HTR-8/SVneo (cell line): ENCODE data around the gene IRF1.
"Not testable (repeated sequence)": the region's sequence is repeated elsewhere in the genome, so short reads cannot be mapped to it uniquely, and the experiment has no call there.

Experiments
- DNase-seq: peaks from one replicate; pipeline ENCODE4 v3.0.0; 2011; ENCODE audit warnings: low spot score, mixed read lengths; ENCODE audit not compliant: insufficient read length
- FAIRE-seq: peaks from 2 replicates; lab custom pipeline; 2011; peaks lifted over from hg19 to GRCh38; lab: Jason Lieb, UNC

IRF1 gene, protein sequence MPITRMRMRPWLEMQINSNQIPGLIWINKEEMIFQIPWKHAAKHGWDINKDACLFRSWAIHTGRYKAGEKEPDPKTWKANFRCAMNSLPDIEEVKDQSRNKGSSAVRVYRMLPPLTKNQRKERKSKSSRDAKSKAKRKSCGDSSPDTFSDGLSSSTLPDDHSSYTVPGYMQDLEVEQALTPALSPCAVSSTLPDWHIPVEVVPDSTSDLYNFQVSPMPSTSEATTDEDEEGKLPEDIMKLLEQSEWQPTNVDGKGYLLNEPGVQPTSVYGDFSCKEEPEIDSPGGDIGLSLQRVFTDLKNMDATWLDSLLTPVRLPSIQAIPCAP

DNA sequence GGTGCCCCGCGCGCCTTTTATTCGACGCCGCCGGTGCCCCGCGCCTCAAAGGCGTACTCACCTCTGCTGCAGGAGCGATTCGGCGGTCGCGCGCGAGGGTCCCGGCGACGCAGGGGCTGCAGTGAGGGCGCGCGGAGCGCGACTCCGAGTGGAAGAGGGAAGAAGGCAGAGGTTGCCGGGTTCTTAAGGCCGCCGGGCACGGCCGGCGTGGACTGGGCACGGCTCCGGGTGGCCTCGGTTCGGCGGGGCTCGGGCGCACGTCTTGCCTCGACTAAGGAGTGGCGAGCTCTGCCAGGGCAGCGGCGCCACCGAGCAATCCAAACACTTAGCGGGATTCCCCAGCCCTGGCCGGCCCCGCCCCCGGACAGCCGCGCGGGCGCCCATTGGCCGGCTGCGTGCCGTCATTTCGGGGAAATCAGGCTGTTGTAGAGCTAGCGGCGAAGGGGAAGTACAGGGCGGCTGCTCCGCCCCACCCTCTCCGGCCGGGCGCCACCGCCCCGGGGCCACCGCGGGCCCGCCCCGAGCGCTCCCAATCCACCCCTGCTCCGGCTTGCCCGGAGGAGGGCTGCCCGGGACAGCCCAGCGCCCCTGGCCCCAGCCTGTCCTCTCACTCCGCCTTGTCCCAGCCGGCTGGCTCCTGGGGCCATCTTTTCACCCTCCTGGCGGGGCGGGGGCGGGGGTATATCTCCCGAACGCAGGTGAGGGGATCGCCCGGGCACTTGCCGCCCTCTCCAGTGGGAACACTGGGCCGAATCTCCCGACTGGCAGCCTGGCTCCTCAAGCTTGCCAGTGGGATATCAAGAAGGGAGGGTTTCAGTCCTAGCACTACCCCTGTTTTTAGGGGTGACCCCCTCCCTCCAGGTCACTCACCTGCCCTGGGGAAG lies at the start of gene IRF1:
TSS of gene IRF1 (minus strand) at position 290 of the 884 bp plus-strand sequence. CDS start 1,295 bp downstream, outside the sequence.
- DNase-seq, result peak; percentile 96
- FAIRE-seq, result peak; percentile 69

DNA sequence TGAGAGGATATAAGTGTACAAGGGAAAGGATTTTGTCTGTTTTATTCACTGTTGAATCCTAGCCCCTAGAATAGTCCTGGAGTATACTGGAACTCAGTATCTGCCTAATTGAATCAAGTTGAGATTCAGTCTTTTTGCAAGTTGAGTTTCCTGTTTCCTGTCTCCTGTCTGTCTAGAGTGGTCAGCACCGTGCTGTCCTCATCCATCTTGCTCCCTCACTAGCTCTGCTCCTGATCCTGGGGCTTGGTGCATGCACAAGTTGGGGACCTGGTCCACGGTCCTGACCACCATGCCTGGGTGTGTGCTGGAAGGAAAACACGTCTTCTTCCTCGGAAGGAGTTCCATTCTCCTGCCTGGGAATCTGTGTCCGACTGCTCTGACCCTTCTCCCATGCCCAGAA lies 49.6 kb upstream of the IRF1 start:
- FAIRE-seq (no peak), DNase-seq (no peak)

- DNase-seq (no peak), FAIRE-seq (no peak)
These were observed 49.1 kb upstream of the IRF1 start for GRCh38 chr5:132539716-132540115.

DNA sequence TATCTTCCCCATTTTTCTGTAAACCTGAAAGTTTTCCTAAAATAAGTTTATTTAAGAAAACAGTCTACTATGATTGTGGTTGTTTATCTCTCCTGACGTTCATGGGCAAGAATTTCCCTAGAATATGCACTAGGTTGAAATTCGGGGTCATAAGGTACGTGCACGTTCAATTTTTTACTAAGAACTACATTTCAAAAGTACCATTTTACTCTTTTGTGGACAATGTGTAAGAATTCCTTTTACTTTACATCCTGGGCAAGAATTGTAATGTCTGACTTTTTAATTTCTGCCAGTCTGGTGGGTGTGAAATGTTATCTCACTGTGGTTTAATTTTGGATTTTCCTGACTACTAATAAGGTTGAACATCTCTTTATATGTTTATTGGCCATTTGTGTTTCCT lies 40.4 kb upstream of the IRF1 start:
- FAIRE-seq (no peak), DNase-seq (no peak)

GRCh38 chr5:132528866-132529634 lies 38.5 kb upstream of the IRF1 start:
- DNase-seq (no peak), FAIRE-seq (no peak)

GRCh38 chr5:132528021-132528420 lies 37.4 kb upstream of the IRF1 start:
- no peak for DNase-seq
- FAIRE-seq, result no peak

DNA sequence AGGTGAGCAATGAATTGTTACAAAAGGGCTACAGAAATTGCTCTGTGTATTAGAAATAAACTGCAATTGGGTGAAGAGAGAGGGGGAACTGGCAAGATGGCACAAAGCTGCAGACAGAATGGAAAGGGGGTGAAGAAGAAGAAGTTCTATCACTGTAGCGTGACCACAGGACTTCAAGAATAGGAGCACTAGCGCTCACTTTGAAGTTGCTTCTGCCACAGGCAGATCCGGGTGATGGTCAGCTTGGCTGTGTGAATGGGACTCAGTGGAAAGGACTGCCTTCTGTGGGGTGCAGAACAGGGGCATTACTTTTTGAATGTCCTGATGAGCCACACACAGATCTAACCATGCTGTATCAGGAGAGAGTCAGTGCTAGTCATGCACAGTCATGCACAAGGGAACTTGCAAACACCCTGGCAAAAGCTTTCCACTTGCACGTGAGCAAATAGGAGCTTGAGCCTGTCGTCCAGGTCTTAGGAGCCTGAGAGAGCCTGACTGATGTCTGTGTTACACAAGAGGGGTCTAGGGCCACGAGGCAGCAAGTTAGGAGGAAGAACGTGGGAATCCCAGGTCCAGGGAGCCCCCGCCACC lies 36.5 kb upstream of the IRF1 start:
- DNase-seq (no peak), FAIRE-seq (no peak)

GRCh38 chr5:132526290-132526973 lies 35.9 kb upstream of the IRF1 start:
- DNase-seq (peak; percentile 74), FAIRE-seq (no peak)

- DNase-seq, result no peak
- FAIRE-seq, result no peak
These were observed 34.7 kb upstream of the IRF1 start for GRCh38 chr5:132525299-132525724.

DNA sequence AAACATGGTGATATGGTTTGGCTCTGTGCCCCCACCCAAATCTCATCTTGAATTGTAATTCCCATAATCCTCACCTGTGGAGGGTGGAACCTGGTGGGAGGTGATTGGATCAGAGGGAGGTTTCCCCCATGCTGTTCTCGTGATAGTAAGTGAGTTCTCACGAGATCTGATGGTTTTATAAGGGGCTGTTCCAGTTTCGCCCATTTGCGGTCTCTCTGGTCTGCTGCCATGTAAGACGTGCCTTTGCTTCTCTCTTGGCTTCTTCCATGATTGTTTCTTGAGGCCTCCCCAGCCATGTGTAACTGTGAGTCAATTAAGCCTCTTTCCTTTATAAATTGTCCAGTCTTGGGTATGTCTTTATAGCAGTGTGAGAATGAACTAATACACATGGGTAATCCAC lies 34.3 kb upstream of the IRF1 start:
- not testable (repeated sequence) for FAIRE-seq, DNase-seq

DNA sequence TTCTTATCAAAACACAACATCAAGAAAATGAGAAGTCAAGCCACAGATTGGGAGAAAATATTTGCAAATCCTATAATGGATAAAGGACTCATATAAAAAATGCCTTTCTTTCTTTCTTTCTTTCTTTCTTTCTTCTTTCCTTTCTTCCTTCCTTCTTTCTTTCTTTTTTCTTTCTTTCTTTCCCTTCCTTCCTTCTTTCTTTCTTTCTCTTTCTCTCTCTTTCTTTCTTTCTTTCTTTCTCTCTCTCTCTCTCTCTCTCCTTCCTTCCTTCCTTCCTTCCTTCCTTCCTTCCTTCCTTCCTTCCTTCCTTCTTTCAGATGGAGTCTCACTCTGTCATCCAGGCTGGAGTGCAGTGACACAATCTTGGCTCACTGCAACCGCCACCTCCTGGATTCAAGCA lies 31.5 kb upstream of the IRF1 start:
- not testable (repeated sequence) for FAIRE-seq, DNase-seq

- not testable (repeated sequence) for FAIRE-seq, DNase-seq
These were observed 23.2 kb upstream of the IRF1 start for GRCh38 chr5:132513618-132514336.

GRCh38 chr5:132510076-132510475 lies 19.5 kb upstream of the IRF1 start:
- FAIRE-seq (no peak), DNase-seq (no peak)

GRCh38 chr5:132506094-132506692 lies 15.6 kb upstream of the IRF1 start:
- peak; percentile 40 for FAIRE-seq
- peak; percentile 74 for DNase-seq

DNA sequence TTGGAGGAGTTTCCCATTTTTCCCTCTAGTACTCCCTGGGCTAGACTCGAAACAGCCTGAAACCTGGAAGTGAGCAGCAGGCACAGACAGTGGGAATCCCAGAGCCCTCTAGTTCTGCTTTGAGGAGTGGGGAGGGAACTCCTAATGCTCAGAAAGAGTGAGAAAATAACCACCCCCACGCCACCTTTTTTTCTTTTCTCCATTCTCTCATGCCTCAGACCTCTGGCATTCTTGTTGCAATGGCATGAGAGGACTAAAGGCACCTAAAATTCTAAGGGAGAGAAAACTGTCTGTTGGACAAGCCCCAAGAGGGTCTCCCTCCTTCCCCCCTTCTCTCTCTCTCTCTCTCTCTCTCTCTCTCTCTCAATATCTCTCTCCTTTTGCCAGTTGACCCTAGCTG lies 15.1 kb upstream of the IRF1 start:
- FAIRE-seq (no peak), DNase-seq (no peak)

DNA sequence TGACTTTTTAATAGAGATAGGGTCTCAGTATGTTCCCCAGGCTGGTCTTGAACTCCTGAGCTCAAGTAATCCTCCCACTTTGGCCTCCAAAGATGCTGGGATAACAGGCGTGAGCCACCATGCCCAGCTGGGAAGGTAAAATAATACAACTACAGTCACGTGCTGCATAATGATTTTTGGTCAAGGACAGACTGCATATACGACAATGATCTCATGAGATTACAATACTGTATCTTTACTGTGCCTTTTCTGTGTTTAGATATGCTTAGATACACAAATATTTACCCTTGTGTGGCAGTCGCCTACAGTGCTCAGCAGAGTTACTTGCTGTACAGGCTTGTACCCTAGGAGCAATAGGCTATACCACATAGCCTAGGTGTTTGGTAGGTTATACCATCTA lies 14.2 kb upstream of the IRF1 start:
- no peak for DNase-seq
- FAIRE-seq, result no peak

- FAIRE-seq, result no peak
- no peak for DNase-seq
These were observed 12.7 kb upstream of the IRF1 start for GRCh38 chr5:132503244-132503643.
